ENCODE measurements around the gene H2AZ2. TPM values are rescaled to one million over a fixed set of nuclear protein-coding genes. Genes with fewer than 3 reads are reported as not detected.

Gene H2AZ2
- total RNA-seq, 4 donors from 2014 or later, result 99.6 to 418 (median 115) TPM

GRCh38 chr7:44882899-44883298 lies 35.0 kb upstream of the H2AZ2 start:
- WGBS, 2 donors (ENCODE audit: low coverage in 1 of 2), result 60 to 77% methylated on average over 2 to 3 of the region's 3 CpGs
- H3K4me3 ChIP-seq, result peak overlapping the region in 1 of 4 donors; percentile 23
- H3K27me3 ChIP-seq, result no peaks in the 10 kb centered on the region
- in situ Hi-C loops (cut with MboI; ENCODE audit: low pct_ligation_motif_present in 1 of 4, low pct_unique_long_range_greater_than_20kb in 1 of 4, low sequenced_read_pairs in 3 of 4), result no loop called here
- peaks cover 22 to 71% (median 54%) of the 10 kb centered on the region in 4 donors for H3K4me1 ChIP-seq
- H3K27ac ChIP-seq, result peak overlapping the region in 2 of 4 donors; percentile 98
- no peak for DNase-seq
- no peaks in the 10 kb centered on the region for H3K9me3 ChIP-seq
- intact Hi-C loops (cut with DNase I; ENCODE audit: low total_unique reads), result no loop called here
- H3K36me3 ChIP-seq, result no peaks in the 10 kb centered on the region
- no peak for TF ChIP-seq CTCF (IDR thresholded peaks at IDR 0.05)
- no peak for TF ChIP-seq EP300 (IDR thresholded peaks at IDR 0.05; ENCODE audit: low read depth)
- no peak for TF ChIP-seq POLR2A (IDR thresholded peaks at IDR 0.05)
- TF ChIP-seq POLR2AphosphoS5 (IDR thresholded peaks at IDR 0.05), result no peak

DNA sequence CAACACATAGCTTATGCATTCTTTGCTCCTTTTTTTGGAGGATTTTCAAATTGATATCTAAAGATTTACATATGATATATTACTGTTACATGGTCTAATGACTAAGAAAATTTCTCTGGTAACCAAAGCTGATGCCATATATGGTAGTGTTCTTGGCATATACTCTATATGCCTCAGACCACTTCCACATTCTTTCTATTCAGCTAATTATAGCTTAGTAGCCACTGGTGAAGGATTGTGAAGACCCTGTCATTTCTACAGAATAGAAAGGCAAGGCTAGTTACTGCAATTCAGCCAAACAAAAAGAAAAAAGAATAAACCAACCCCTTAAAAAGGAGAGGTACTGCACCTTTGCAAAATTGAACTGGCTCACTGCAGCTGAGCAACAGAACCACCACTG lies 33.7 kb upstream of the H2AZ2 start:
- no peak for DNase-seq
- Histone ChIP-seq H3K4me3 (peak overlapping the region in 1 of 4 donors; percentile 23), H3K27ac (peak overlapping the region; percentile 7 to 98 (median 27)), H3K4me1 (peaks cover 22 to 73% (median 54%) of the 10 kb centered on the region in 4 donors), H3K36me3 (no peaks in the 10 kb centered on the region), H3K27me3 (no peaks in the 10 kb centered on the region), H3K9me3 (no peaks in the 10 kb centered on the region)
- intact Hi-C loops (cut with DNase I; ENCODE audit: low total_unique reads), result no loop called here
- in situ Hi-C loops (cut with MboI; ENCODE audit: low pct_ligation_motif_present in 1 of 4, low pct_unique_long_range_greater_than_20kb in 1 of 4, low sequenced_read_pairs in 3 of 4), result no loop called here
- TF ChIP-seq POLR2AphosphoS5 (IDR thresholded peaks at IDR 0.05), result no peak
- no peak for TF ChIP-seq POLR2A (IDR thresholded peaks at IDR 0.05)

DNA sequence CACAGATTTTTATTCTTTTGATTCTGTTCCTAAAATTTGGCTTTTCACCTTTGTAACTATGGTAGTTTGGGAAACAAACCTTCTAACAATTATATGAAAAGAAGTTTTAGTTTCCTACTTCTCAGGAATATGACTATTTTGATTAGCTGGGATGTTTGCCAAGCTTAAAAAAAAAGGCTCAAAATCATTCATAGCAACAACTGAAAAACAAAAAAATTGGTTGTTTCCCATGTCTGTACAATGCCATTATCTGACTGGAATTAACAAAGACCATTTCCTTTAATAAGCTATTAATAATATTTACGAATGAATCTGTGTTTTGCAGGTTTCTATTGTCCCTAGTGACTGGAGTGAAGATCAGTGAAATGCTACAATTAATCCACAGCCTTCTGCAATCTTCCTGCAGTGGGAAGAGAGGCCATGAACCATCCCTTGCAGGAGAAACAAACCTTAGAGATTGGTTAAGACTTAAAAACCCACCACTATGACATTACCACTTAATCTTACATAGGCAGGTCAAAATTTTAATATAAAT lies 33.2 kb upstream of the H2AZ2 start:
- peaks cover 22 to 68% (median 51%) of the 10 kb centered on the region in 4 donors for H3K4me1 ChIP-seq
- H3K27ac ChIP-seq, result peak overlapping the region in 3 of 4 donors; percentile 7 to 98 (median 30)
- in situ Hi-C loops (cut with MboI; ENCODE audit: low pct_ligation_motif_present in 1 of 4, low pct_unique_long_range_greater_than_20kb in 1 of 4, low sequenced_read_pairs in 3 of 4) (no loop called here), intact Hi-C loops (cut with DNase I; ENCODE audit: low total_unique reads) (no loop called here)
- H3K4me3 ChIP-seq, result peak overlapping the region in 1 of 4 donors; percentile 23
- TF ChIP-seq POLR2A (IDR thresholded peaks at IDR 0.05), result no peak
- TF ChIP-seq CTCF (IDR thresholded peaks at IDR 0.05), result no peak
- TF ChIP-seq EP300 (IDR thresholded peaks at IDR 0.05; ENCODE audit: low read depth), result no peak
- no peak for TF ChIP-seq POLR2AphosphoS5 (IDR thresholded peaks at IDR 0.05)
- H3K36me3 ChIP-seq, result no peaks in the 10 kb centered on the region
- H3K9me3 ChIP-seq, result no peaks in the 10 kb centered on the region
- no peaks in the 10 kb centered on the region for H3K27me3 ChIP-seq
- no peak for DNase-seq
- WGBS, 2 donors (ENCODE audit: low coverage in 1 of 2), result 40 to 57% methylated on average over 1 of the region's 1 CpG

- Histone ChIP-seq H3K9me3 (no peaks in the 10 kb centered on the region), H3K27me3 (no peaks in the 10 kb centered on the region), H3K27ac (peak overlapping the region in 3 of 4 donors; percentile 7 to 98 (median 11)), H3K4me1 (peaks cover 22 to 64% (median 47%) of the 10 kb centered on the region in 4 donors), H3K4me3 (peak overlapping the region in 1 of 4 donors; percentile 23), H3K36me3 (no peaks in the 10 kb centered on the region)
- intact Hi-C loops (cut with DNase I; ENCODE audit: low total_unique reads) (no loop called here), in situ Hi-C loops (cut with MboI; ENCODE audit: low pct_ligation_motif_present in 1 of 4, low pct_unique_long_range_greater_than_20kb in 1 of 4, low sequenced_read_pairs in 3 of 4) (no loop called here)
- whole genome bisulfite sequencing, 2 donors (ENCODE audit: low coverage in 1 of 2), result 30 to 64% methylated on average over 4 of the region's 4 CpGs
- no peak for DNase-seq
- TF ChIP-seq POLR2A (IDR thresholded peaks at IDR 0.05) (no peak), EP300 (IDR thresholded peaks at IDR 0.05; ENCODE audit: low read depth) (no peak), POLR2AphosphoS5 (IDR thresholded peaks at IDR 0.05) (no peak), CTCF (IDR thresholded peaks at IDR 0.05) (no peak)
Observed at GRCh38 chr7:44880317-44881018, 32.6 kb upstream of the H2AZ2 start.
